ENCODE data around the gene WNT8B.

WNT8B gene

GRCh38 chr10:100508266-100508665 is 45.5 kb downstream of the WNT8B start:
- no peak overlapping the region for H3K27ac ChIP-seq (replicated peaks)
- H3K27me3 ChIP-seq (ENCODE audit: insufficient read depth, poor library complexity, severe bottlenecking): no peaks in the 10 kb centered on the region
- H3K4me3 ChIP-seq (replicated peaks; ENCODE audit: insufficient read depth, low read length): no peak overlapping the region
- TF ChIP-seq POLR2AphosphoS5 (IDR thresholded peaks at IDR 0.05; ENCODE audit: low read depth): no peak
- DNase-seq (ENCODE audit: low read depth in 1 of 2, low spot score in 1 of 2): no peak

DNA sequence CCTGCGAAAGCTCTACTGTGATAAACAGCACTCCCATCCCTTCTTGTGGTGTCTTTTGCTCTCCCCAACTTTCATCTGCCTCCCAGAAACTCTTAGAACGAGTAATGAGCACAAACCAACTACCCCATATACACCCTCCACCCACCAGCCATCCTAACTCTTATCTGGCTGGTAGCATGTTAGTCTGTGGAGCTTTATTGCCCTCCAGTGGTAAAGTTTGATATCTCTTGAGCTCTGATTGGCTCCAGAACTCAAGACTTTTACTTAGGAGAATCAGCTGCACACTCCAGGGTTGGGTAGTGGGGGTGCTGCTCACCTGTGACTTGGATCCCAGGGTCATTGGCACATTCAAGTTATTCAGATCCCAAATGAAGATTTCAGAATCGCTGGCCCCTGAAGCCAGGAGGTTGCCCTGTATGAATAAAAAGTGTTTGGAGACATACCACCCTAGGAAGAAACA is 45.9 kb downstream of the WNT8B start:
- no peaks in the 10 kb centered on the region for H3K27me3 ChIP-seq (ENCODE audit: insufficient read depth, poor library complexity, severe bottlenecking)
- H3K27ac ChIP-seq (replicated peaks): peak overlapping the region; percentile 83
- TF ChIP-seq, protein P1, sequence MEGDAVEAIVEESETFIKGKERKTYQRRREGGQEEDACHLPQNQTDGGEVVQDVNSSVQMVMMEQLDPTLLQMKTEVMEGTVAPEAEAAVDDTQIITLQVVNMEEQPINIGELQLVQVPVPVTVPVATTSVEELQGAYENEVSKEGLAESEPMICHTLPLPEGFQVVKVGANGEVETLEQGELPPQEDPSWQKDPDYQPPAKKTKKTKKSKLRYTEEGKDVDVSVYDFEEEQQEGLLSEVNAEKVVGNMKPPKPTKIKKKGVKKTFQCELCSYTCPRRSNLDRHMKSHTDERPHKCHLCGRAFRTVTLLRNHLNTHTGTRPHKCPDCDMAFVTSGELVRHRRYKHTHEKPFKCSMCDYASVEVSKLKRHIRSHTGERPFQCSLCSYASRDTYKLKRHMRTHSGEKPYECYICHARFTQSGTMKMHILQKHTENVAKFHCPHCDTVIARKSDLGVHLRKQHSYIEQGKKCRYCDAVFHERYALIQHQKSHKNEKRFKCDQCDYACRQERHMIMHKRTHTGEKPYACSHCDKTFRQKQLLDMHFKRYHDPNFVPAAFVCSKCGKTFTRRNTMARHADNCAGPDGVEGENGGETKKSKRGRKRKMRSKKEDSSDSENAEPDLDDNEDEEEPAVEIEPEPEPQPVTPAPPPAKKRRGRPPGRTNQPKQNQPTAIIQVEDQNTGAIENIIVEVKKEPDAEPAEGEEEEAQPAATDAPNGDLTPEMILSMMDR (IDR thresholded peaks at IDR 0.05; ENCODE audit: insufficient read depth, low read length): peak; percentile 48
- TF ChIP-seq GABPA (IDR thresholded peaks at IDR 0.05; ENCODE audit: low read depth): no peak
- peak in 1 of 2 experiments; percentile 64 for DNase-seq (ENCODE audit: low read depth in 1 of 2, low spot score in 1 of 2)
- H3K4me3 ChIP-seq (replicated peaks; ENCODE audit: insufficient read depth, low read length): no peak overlapping the region

GRCh38 chr10:100509241-100509840 is 46.5 kb downstream of the WNT8B start:
- Histone ChIP-seq H3K27ac (replicated peaks) (peak overlapping the region; percentile 83), H3K27me3 (ENCODE audit: insufficient read depth, poor library complexity, severe bottlenecking) (no peaks in the 10 kb centered on the region), H3K4me3 (replicated peaks; ENCODE audit: insufficient read depth, low read length) (no peak overlapping the region)
- TF ChIP-seq POLR2AphosphoS5 (IDR thresholded peaks at IDR 0.05; ENCODE audit: low read depth) (no peak), GABPA (IDR thresholded peaks at IDR 0.05; ENCODE audit: low read depth) (no peak), SPI1 (IDR thresholded peaks at IDR 0.05; ENCODE audit: borderline replicate concordance, low read depth) (no peak), REST (IDR thresholded peaks at IDR 0.05; ENCODE audit: insufficient replicate concordance, low read depth) (no peak)
- TF ChIP-seq, protein P1 (IDR thresholded peaks at IDR 0.05; ENCODE audit: insufficient read depth, low read length): no peak
- no peak for DNase-seq (ENCODE audit: low read depth in 1 of 2, low spot score in 1 of 2)

DNA sequence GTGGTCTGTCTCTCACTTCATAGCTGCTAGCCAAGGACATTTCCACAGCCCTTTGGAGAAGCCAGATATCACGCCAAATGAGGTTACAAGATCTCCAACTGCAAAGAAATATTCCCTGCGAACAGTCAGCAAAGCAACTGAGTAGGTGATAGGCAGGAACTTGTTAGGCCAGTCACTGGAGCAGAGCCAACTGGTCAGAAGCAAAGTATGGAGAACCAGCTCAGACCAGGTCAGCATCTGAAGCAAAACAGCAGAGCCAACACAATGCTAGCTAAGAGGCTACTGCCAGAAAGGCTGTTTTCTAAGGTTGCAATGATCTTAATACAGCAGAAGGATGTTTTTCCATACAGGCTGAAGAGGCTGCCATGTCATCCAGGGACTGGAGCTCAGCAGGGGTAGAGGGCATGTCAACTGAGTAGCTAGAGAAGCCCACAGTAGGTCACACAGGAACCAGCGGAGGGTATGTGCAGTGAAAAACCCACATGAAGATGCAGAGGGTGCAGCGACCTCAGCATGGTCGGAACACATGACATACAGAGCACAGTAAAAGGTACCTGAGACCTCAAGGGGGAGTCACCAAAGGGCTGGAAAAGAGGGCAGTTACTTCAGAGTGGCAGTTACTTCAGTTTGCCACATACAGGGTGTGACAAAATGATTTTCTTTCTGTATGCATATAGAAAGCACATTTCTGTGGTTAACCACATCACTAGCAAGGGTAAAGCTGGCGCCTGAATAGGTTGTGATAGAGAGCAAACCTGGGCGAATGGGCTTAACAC is 47.9 kb downstream of the WNT8B start:
- TF ChIP-seq SPI1 (IDR thresholded peaks at IDR 0.05; ENCODE audit: borderline replicate concordance, low read depth): no peak
- TF ChIP-seq POLR2AphosphoS5 (IDR thresholded peaks at IDR 0.05; ENCODE audit: low read depth): peak; percentile 83
- TF ChIP-seq, protein P1 (IDR thresholded peaks at IDR 0.05; ENCODE audit: insufficient read depth, low read length): no peak
- Histone ChIP-seq H3K27me3 (ENCODE audit: insufficient read depth, poor library complexity, severe bottlenecking) (no peaks in the 10 kb centered on the region), H3K27ac (replicated peaks) (peak overlapping the region; percentile 83), H3K4me3 (replicated peaks; ENCODE audit: insufficient read depth, low read length) (no peak overlapping the region)
- DNase-seq (ENCODE audit: low read depth in 1 of 2, low spot score in 1 of 2): peak; percentile 72 to 92

DNA sequence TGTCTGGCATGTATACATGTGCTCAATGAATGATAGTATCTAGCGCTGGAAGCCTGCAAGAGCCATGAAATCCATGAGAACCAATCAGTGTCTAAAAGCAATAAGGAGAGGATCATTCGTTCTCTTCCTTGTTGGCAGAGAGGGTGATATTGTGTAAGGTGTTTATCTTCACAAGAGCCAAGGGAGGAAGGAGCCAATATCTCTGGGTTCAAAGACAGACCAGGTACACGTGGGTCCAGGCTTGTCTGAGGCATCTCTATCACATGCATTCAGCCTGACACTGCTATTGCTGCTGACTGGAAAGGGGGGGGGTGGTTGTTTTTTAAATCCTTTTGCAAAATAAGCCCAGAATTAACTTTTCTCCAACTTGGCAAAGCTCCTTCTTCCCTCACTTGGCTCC is 52.8 kb downstream of the WNT8B start:
- H3K27me3 ChIP-seq (ENCODE audit: insufficient read depth, poor library complexity, severe bottlenecking): no peaks in the 10 kb centered on the region
- no peak overlapping the region for H3K4me3 ChIP-seq (replicated peaks; ENCODE audit: insufficient read depth, low read length)
- no peak for DNase-seq (ENCODE audit: low read depth in 1 of 2, low spot score in 1 of 2)
- H3K27ac ChIP-seq (replicated peaks): no peak overlapping the region
- TF ChIP-seq GABPA (IDR thresholded peaks at IDR 0.05; ENCODE audit: low read depth) (no peak), REST (IDR thresholded peaks at IDR 0.05; ENCODE audit: insufficient replicate concordance, low read depth) (no peak), POLR2AphosphoS5 (IDR thresholded peaks at IDR 0.05; ENCODE audit: low read depth) (no peak), SPI1 (IDR thresholded peaks at IDR 0.05; ENCODE audit: borderline replicate concordance, low read depth) (no peak)
- TF ChIP-seq, protein P1 (IDR thresholded peaks at IDR 0.05; ENCODE audit: insufficient read depth, low read length): no peak

Data from HL-60 (cell line).